B cell (primary cell): ENCODE measurements around the gene DPCD. TPM values are rescaled to one million over a fixed set of nuclear protein-coding genes. Genes with fewer than 3 reads are reported as not detected.

Experiments
- ATAC-seq: fragments of 200-7000 bp; cut with Tn5 transposase; one replicate; pipeline ENCODE4 v1.10.0; 2021; ENCODE audit warnings: low read depth, mild to moderate bottlenecking, moderate number of reproducible peaks, moderate library complexity
- CTCF ChIA-PET: fragments of 350-600 bp; sonication (Branson Sonifier 250); formaldehyde crosslinking; loops from one replicate; lab custom pipeline; 2021; ENCODE audit warnings: antibody characterized with exemption, inconsistent platforms; lab: Charles Lee
- POLR2A ChIA-PET: fragments of 350-600 bp; sonication (Branson Sonifier 250); formaldehyde crosslinking; loops from one replicate; lab custom pipeline; 2021; ENCODE audit warnings: antibody characterized with exemption; lab: Charles Lee
- DNase-seq: peaks from one replicate; pipeline ENCODE4 v3.0.0; 2013
- H2AFZ ChIP-seq: 2 replicates; pipeline ENCODE4 v1.6.1; 2012; ENCODE audit warnings: mild to moderate bottlenecking, low read depth, low read length; ENCODE audit not compliant: insufficient read depth, poor library complexity, severe bottlenecking
- H3K27ac ChIP-seq, 2 donors: 1 replicate in 1 of 2; 2 replicates in 1 of 2; pipeline ENCODE4 v1.5.1; 2012 to 2013; ENCODE audit warnings: low read length in 2 of 2, mild to moderate bottlenecking in 2 of 2, moderate library complexity in 1 of 2
- H3K27me3 ChIP-seq, 4 experiments: fragments of 200-600 bp in 1 of 4; sonication (generic) in 1 of 4; replicated peaks in 1 of 4; 1 replicate in 2 of 4; 2 replicates in 2 of 4; pipeline versions ENCODE4 v1.6.1 to v1.7.0; 2013 to 2016; ENCODE audit warnings: low read length in 3 of 4, mild to moderate bottlenecking in 2 of 4, mixed read lengths in 1 of 4, moderate library complexity in 1 of 4; ENCODE audit not compliant: insufficient read depth in 4 of 4, control insufficient read depth in 3 of 4; ENCODE audit errors: control extremely low read depth in 1 of 4
- H3K36me3 ChIP-seq, 2 experiments: replicated peaks in 1 of 2; 1 replicate in 1 of 2; 2 replicates in 1 of 2; pipeline versions ENCODE4 v1.6.1 to v1.7.1; 2013; ENCODE audit warnings: low read length in 1 of 2; ENCODE audit not compliant: insufficient read depth in 2 of 2, control insufficient read depth in 1 of 2; ENCODE audit errors: control extremely low read depth in 1 of 2, extremely low read depth in 1 of 2
- H3K4me1 ChIP-seq, 2 donors: fragments of 200-600 bp in 1 of 2; sonication (generic) in 1 of 2; 1 replicate in 1 of 2; 2 replicates in 1 of 2; pipeline versions ENCODE4 v1.5.1 to v1.6.1; 2013 to 2017; ENCODE audit warnings: low read length in 2 of 2; ENCODE audit not compliant: control insufficient read depth in 2 of 2, insufficient read depth in 2 of 2
- H3K4me2 ChIP-seq: replicated peaks from 2 replicates; pipeline ENCODE3; 2012; ENCODE audit warnings: mild to moderate bottlenecking, low read depth, low read length; ENCODE audit not compliant: poor library complexity, severe bottlenecking
- H3K4me3 ChIP-seq, 5 experiments: fragments of 200-600 bp in 1 of 5; sonication (generic) in 1 of 5; 1 replicate in 3 of 5; 2 replicates in 2 of 5; pipeline versions ENCODE4 v1.5.1 to v1.7.0; 2011 to 2016; ENCODE audit warnings: low read length in 4 of 5, mild to moderate bottlenecking in 4 of 5, low read depth in 2 of 5, control low read depth in 1 of 5, moderate library complexity in 1 of 5; ENCODE audit not compliant: insufficient read depth in 1 of 5; ENCODE audit errors: control extremely low read depth in 1 of 5, extremely low read depth in 1 of 5
- H3K79me2 ChIP-seq: fragments of 200-600 bp; sonication (generic); one replicate; pipeline ENCODE4 v1.6.0; 2016; ENCODE audit warnings: low read length; ENCODE audit not compliant: control insufficient read depth, insufficient read depth
- H3K9ac ChIP-seq: fragments of 200-600 bp; sonication (generic); 2 replicates; pipeline ENCODE4 v1.6.1; 2017; ENCODE audit warnings: mild to moderate bottlenecking, low read length, moderate library complexity
- H3K9me3 ChIP-seq, 3 donors: one replicate each; pipeline versions ENCODE4 v1.6.1 to v1.7.1; 2013; ENCODE audit warnings: low read length in 2 of 3; ENCODE audit not compliant: control insufficient read depth in 2 of 3, insufficient read depth in 1 of 3; ENCODE audit errors: control extremely low read depth in 1 of 3
- H4K20me1 ChIP-seq: 2 replicates; pipeline ENCODE4 v1.6.0; 2012; ENCODE audit warnings: mild to moderate bottlenecking, low read length; ENCODE audit not compliant: insufficient read depth, control insufficient read depth, poor library complexity, severe bottlenecking
- H3K27ac Mint-ChIP-seq: one replicate; pipeline ENCODE4 v1.8.0; 2021; ENCODE audit warnings: mixed read lengths
- H3K27me3 Mint-ChIP-seq: one replicate; pipeline ENCODE4 v1.8.0; 2021; ENCODE audit warnings: mixed read lengths
- H3K4me1 Mint-ChIP-seq: one replicate; pipeline ENCODE4 v1.8.0; 2021; ENCODE audit warnings: mixed read lengths
- H3K4me3 Mint-ChIP-seq: one replicate; pipeline ENCODE4 v1.8.0; 2021; ENCODE audit warnings: mixed read lengths
- H3K9me3 Mint-ChIP-seq: one replicate; pipeline ENCODE4 v1.8.0; 2022; ENCODE audit warnings: mixed read lengths; ENCODE audit not compliant: insufficient read depth
- EZH2 ChIP-seq: IDR thresholded peaks from 2 replicates; pipeline ENCODE4 v1.6.1; 2012; ENCODE audit warnings: borderline replicate concordance, low read depth, mild to moderate bottlenecking, moderate library complexity, low read length; ENCODE audit not compliant: insufficient read depth, poor library complexity, severe bottlenecking
- WGBS: methylation state at CpG from one replicate; pipeline ENCODE4 v1.1.5; 2013; ENCODE audit warnings: missing lambda C conversion rate; ENCODE audit not compliant: insufficient coverage; 5-methylcytosine and 5-hydroxymethylcytosine counted together
- intact Hi-C: fragments of 100-400 bp; cut with micrococcal nuclease; formaldehyde crosslinking; loops from one replicate; pipeline ENCODE4 v1.10.0; 2022
- polyA plus RNA-seq: library from polyadenylated mRNA; depleted of rRNA; stranded (reverse); fragments of >200 nt; gene quantifications from 2 replicates; pipeline ENCODE4 v1.2.3, GENCODE V29; 2012
- small RNA-seq: library from RNA; depleted of rRNA; stranded (forward); fragments of <200 nt; gene quantifications from one replicate; pipeline ENCODE3, GENCODE V24; 2012; ENCODE audit warnings: low replicate concordance, low read depth; ENCODE audit not compliant: insufficient read length
- total RNA-seq, 2 donors: library from RNA; stranded (reverse); fragments of 120-200 nt in 1 of 2; gene quantifications; 1 replicate in 1 of 2; 2 replicates in 1 of 2; pipeline versions ENCODE4 v1.2.3 to v1.2.4, GENCODE V29; 2013 to 2022
- TF ChIP-seq, protein P1 (sequence below): fragments of 200-600 bp; IDR thresholded peaks from one replicate; pipeline ENCODE4 v1.8.0; 2022; ENCODE audit warnings: antibody characterized with exemption, mild to moderate bottlenecking

The DPCD gene
- total and polyA plus RNA-seq, 2 donors (not counting 1 experiment from before 2014, with no cell fraction given) = 0.88 to 2.2 TPM

DNA sequence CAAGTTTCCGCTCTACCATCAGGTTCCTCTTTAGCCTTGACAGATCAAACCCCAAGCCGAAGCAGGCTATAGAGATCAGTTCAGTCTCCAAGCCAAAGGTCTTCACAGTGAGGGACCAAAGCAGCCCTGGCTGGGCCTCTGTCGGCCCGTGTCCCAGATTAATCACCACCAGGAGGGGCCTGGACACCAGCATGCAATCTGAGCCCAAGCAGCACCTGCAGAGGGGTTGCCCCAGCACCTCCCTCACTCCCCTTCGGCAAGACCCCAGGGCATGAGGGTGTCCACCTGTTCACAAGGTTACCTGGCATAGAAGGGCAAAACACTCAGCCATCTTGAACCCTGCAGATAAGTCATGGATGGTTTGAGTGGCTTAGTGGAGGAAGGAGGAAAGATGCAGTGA lies 70.9 kb downstream of the DPCD start:
- no peaks in the 10 kb centered on the region for H3K9me3 ChIP-seq
- no peak overlapping the region for H3K4me3 ChIP-seq
- no peak overlapping the region for H2AFZ ChIP-seq
- H3K4me3 Mint-ChIP-seq = no peak overlapping the region
- no peaks in the 10 kb centered on the region for H3K27me3 ChIP-seq
- H3K27me3 Mint-ChIP-seq = no peaks in the 10 kb centered on the region
- H3K4me2 ChIP-seq = no peak overlapping the region
- CTCF ChIA-PET = no interaction called here
- 98% methylated on average over 4 of the region's 5 CpGs for WGBS
- no peaks in the 10 kb centered on the region for H3K9me3 Mint-ChIP-seq
- POLR2A ChIA-PET = no interaction called here
- no peak for DNase-seq
- ATAC-seq = no peak
- H3K27ac ChIP-seq = no peak overlapping the region
- intact Hi-C loops = no loop called here
- no peak overlapping the region for H3K9ac ChIP-seq
- H3K36me3 ChIP-seq = peaks cover 9 to 84% of the 10 kb centered on the region in 2 experiments
- peaks cover 44% of the 10 kb centered on the region for H3K79me2 ChIP-seq
- no peaks in the 10 kb centered on the region for H3K4me1 Mint-ChIP-seq
- peaks cover 61% of the 10 kb centered on the region for H4K20me1 ChIP-seq
- no peak overlapping the region for H3K27ac Mint-ChIP-seq
- H3K4me1 ChIP-seq = no peaks in the 10 kb centered on the region
- TF ChIP-seq, protein P1, sequence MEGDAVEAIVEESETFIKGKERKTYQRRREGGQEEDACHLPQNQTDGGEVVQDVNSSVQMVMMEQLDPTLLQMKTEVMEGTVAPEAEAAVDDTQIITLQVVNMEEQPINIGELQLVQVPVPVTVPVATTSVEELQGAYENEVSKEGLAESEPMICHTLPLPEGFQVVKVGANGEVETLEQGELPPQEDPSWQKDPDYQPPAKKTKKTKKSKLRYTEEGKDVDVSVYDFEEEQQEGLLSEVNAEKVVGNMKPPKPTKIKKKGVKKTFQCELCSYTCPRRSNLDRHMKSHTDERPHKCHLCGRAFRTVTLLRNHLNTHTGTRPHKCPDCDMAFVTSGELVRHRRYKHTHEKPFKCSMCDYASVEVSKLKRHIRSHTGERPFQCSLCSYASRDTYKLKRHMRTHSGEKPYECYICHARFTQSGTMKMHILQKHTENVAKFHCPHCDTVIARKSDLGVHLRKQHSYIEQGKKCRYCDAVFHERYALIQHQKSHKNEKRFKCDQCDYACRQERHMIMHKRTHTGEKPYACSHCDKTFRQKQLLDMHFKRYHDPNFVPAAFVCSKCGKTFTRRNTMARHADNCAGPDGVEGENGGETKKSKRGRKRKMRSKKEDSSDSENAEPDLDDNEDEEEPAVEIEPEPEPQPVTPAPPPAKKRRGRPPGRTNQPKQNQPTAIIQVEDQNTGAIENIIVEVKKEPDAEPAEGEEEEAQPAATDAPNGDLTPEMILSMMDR = no peak
- TF ChIP-seq EZH2 = no peak

Small RNA genes within 50 kb of the gene (small RNA-seq; reads per million reads assigned to genes)
- gene MIR3158-1 (not detected), gene RNU6-1165P (not detected)

Other genes starting within 250 kb of the DPCD start
- 20.1 and 21.9 TPM in 2 replicates for gene BTRC, start 234.2 kb upstream of the DPCD start, total RNA-seq
- 4.3 and 4.8 TPM in 2 replicates for gene BTRC, start 234.2 kb upstream of the DPCD start, polyA plus RNA-seq
- gene POLL, start 64 bp upstream of the DPCD start, total RNA-seq = 46.7 TPM in 2 replicates
- gene POLL, start 64 bp upstream of the DPCD start, polyA plus RNA-seq = 35.2 and 46.0 TPM in 2 replicates
- 97.2 and 99.6 TPM in 2 replicates for gene FBXW4, start 106.8 kb downstream of the DPCD start, total RNA-seq
- gene FBXW4, start 106.8 kb downstream of the DPCD start, polyA plus RNA-seq = 72.9 and 86.2 TPM in 2 replicates
- gene FGF8, start 187.8 kb downstream of the DPCD start, total RNA-seq = not detected in 2 replicates
- gene FGF8, start 187.8 kb downstream of the DPCD start, polyA plus RNA-seq = 0.63 TPM in 1 of 2 replicates, not detected in the other
- 13.4 and 13.5 TPM in 2 replicates for gene NPM3, start 195.1 kb downstream of the DPCD start, total RNA-seq
- 7.7 and 13.0 TPM in 2 replicates for gene NPM3, start 195.1 kb downstream of the DPCD start, polyA plus RNA-seq
- 418 and 442 TPM in 2 replicates for gene OGA, start 230.1 kb downstream of the DPCD start, total RNA-seq
- 128 and 288 TPM in 2 replicates for gene OGA, start 230.1 kb downstream of the DPCD start, polyA plus RNA-seq